Astrocyte (in vitro differentiated cells and primary cell): Measurements from ENCODE around the gene MTTP.

Experiments used
- EZH2 ChIP-seq: IDR thresholded peaks from 2 replicates; pipeline ENCODE4 v1.6.1; 2012; ENCODE audit warnings: mild to moderate bottlenecking, low read length, inconsistent platforms; ENCODE audit not compliant: insufficient read depth
- TF ChIP-seq, protein P1 (sequence below): IDR thresholded peaks from 2 replicates; pipeline ENCODE4 v1.5.1; 2011; ENCODE audit warnings: low read depth, mild to moderate bottlenecking, inconsistent platforms, low read length, moderate library complexity; ENCODE audit not compliant: insufficient read depth

DNA sequence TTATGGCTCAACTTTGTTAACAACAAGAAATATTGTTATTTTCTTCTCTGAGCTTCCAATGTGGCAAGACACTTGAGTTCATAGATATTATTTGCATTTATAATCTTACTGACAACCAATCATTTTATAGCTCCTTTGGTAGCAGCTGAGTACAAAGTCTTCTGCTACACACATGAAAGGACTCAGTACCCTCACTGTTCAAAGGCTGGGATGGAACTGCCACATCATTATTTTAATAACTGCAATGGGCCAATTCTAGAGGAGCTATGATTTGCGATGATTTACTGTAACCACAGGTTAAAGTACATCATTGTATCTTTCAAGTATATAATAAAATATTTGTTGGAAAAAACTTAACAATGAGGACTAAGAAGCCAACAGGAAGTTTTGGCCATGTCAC lies 10.9 kb downstream of the MTTP start:
- TF ChIP-seq, protein P1, sequence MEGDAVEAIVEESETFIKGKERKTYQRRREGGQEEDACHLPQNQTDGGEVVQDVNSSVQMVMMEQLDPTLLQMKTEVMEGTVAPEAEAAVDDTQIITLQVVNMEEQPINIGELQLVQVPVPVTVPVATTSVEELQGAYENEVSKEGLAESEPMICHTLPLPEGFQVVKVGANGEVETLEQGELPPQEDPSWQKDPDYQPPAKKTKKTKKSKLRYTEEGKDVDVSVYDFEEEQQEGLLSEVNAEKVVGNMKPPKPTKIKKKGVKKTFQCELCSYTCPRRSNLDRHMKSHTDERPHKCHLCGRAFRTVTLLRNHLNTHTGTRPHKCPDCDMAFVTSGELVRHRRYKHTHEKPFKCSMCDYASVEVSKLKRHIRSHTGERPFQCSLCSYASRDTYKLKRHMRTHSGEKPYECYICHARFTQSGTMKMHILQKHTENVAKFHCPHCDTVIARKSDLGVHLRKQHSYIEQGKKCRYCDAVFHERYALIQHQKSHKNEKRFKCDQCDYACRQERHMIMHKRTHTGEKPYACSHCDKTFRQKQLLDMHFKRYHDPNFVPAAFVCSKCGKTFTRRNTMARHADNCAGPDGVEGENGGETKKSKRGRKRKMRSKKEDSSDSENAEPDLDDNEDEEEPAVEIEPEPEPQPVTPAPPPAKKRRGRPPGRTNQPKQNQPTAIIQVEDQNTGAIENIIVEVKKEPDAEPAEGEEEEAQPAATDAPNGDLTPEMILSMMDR: no peak
- TF ChIP-seq EZH2: no peak
